ENCODE results near the gene SCYGR6. TPM values are rescaled to one million over a fixed set of nuclear protein-coding genes. Genes with fewer than 3 reads are reported as not detected.
"Not testable (repeated sequence)": the region's sequence is repeated elsewhere in the genome, so short reads cannot be mapped to it uniquely, and the experiment has no call there.

The SCYGR6 gene
- total RNA-seq, 1 experiment from 2014 or later: not detected

- TF ChIP-seq, protein P1, sequence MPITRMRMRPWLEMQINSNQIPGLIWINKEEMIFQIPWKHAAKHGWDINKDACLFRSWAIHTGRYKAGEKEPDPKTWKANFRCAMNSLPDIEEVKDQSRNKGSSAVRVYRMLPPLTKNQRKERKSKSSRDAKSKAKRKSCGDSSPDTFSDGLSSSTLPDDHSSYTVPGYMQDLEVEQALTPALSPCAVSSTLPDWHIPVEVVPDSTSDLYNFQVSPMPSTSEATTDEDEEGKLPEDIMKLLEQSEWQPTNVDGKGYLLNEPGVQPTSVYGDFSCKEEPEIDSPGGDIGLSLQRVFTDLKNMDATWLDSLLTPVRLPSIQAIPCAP (CRISPR knock-in tag; IDR thresholded peaks at IDR 0.05): no peak
- TF ChIP-seq, protein P2, sequence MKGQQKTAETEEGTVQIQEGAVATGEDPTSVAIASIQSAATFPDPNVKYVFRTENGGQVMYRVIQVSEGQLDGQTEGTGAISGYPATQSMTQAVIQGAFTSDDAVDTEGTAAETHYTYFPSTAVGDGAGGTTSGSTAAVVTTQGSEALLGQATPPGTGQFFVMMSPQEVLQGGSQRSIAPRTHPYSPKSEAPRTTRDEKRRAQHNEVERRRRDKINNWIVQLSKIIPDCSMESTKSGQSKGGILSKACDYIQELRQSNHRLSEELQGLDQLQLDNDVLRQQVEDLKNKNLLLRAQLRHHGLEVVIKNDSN (CRISPR knock-in tag; IDR thresholded peaks at IDR 0.05): no peak
- TF ChIP-seq NR3C1 (CRISPR knock-in tag; conservative IDR thresholded peaks at IDR 0.05; ENCODE audit: low read depth) (no peak), RORB (CRISPR knock-in tag; IDR thresholded peaks at IDR 0.05) (no peak), PRRX2 (CRISPR knock-in tag; IDR thresholded peaks at IDR 0.05) (no peak), OVOL2 (CRISPR knock-in tag; IDR thresholded peaks at IDR 0.05; ENCODE audit: borderline replicate concordance) (no peak), SP1 (CRISPR knock-in tag; conservative IDR thresholded peaks at IDR 0.05) (no peak)
These were observed 21.0 kb upstream of the SCYGR6 start, which contains the start of gene SCYGR8 (continued) for GRCh38 chr2:227745594-227745993.

- peaks cover 11% of the 10 kb centered on the region for H3K4me1 Mint-ChIP-seq
- ChIA-PET CTCF (interaction anchor here (0.6 to 2.2 kb wide), 19 partner anchors 15 to 1509 kb away, joined by 3 to 25 read pairs (median 4); partner anchors contain the start of gene SLC19A3), POLR2A (interaction anchor here (0.7 to 1.0 kb wide), 3 partner anchors 23 to 1709 kb away, joined by 3 to 5 read pairs (median 3); partner anchors contain the start of gene SLC19A3)
- not testable (repeated sequence) for H3K4me3 Mint-ChIP-seq; H3K36me3 Mint-ChIP-seq; H3K9me3 Mint-ChIP-seq; H3K27ac Mint-ChIP-seq; H3K27me3 Mint-ChIP-seq (ENCODE audit: low read depth)
- ATAC-seq (peak; percentile 77), DNase-seq (ENCODE audit: low spot score) (peak; percentile 71)
- TF ChIP-seq, protein P2 (CRISPR knock-in tag; IDR thresholded peaks at IDR 0.05): peak; percentile 50; the same call in 1 of the 2 replicates
- TF ChIP-seq, protein P3, sequence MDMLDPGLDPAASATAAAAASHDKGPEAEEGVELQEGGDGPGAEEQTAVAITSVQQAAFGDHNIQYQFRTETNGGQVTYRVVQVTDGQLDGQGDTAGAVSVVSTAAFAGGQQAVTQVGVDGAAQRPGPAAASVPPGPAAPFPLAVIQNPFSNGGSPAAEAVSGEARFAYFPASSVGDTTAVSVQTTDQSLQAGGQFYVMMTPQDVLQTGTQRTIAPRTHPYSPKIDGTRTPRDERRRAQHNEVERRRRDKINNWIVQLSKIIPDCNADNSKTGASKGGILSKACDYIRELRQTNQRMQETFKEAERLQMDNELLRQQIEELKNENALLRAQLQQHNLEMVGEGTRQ (CRISPR knock-in tag; IDR thresholded peaks at IDR 0.05): peak; percentile 34; the same call in 1 of the 2 replicates
- peak; percentile 40; the same call in 1 of the 2 replicates for TF ChIP-seq CTCF (IDR thresholded peaks at IDR 0.05)
- TF ChIP-seq, protein P4, sequence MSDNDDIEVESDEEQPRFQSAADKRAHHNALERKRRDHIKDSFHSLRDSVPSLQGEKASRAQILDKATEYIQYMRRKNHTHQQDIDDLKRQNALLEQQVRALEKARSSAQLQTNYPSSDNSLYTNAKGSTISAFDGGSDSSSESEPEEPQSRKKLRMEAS (CRISPR knock-in tag; IDR thresholded peaks at IDR 0.05): peak; percentile 28; the same call in 1 of the 2 replicates
These were observed 16.1 kb upstream of the SCYGR6 start for GRCh38 chr2:227740705-227741104.

GRCh38 chr2:227739351-227739750 lies 14.8 kb upstream of the SCYGR6 start:
- no peaks in the 10 kb centered on the region for H3K9me3 Mint-ChIP-seq
- ATAC-seq (no peak), DNase-seq (ENCODE audit: low spot score) (no peak)
- CTCF ChIA-PET: interaction anchor here (2.2 kb wide), 1 partner anchor 35 kb away, joined by 10 read pairs; no protein-coding TSS in a partner anchor
- H3K36me3 Mint-ChIP-seq: no peaks in the 10 kb centered on the region
- H3K27me3 Mint-ChIP-seq (ENCODE audit: low read depth): no peaks in the 10 kb centered on the region; the same call in 1 of the 2 replicates
- H3K27ac Mint-ChIP-seq: no peak overlapping the region
- POLR2A ChIA-PET: no interaction called here
- TF ChIP-seq, protein P5, sequence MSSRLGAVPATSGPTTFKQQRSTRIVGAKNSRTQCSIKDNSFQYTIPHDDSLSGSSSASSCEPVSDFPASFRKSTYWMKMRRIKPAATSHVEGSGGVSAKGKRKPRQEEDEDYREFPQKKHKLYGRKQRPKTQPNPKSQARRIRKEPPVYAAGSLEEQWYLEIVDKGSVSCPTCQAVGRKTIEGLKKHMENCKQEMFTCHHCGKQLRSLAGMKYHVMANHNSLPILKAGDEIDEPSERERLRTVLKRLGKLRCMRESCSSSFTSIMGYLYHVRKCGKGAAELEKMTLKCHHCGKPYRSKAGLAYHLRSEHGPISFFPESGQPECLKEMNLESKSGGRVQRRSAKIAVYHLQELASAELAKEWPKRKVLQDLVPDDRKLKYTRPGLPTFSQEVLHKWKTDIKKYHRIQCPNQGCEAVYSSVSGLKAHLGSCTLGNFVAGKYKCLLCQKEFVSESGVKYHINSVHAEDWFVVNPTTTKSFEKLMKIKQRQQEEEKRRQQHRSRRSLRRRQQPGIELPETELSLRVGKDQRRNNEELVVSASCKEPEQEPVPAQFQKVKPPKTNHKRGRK (CRISPR knock-in tag; IDR thresholded peaks at IDR 0.05; ENCODE audit: borderline replicate concordance): no peak
- TF ChIP-seq, protein P6, sequence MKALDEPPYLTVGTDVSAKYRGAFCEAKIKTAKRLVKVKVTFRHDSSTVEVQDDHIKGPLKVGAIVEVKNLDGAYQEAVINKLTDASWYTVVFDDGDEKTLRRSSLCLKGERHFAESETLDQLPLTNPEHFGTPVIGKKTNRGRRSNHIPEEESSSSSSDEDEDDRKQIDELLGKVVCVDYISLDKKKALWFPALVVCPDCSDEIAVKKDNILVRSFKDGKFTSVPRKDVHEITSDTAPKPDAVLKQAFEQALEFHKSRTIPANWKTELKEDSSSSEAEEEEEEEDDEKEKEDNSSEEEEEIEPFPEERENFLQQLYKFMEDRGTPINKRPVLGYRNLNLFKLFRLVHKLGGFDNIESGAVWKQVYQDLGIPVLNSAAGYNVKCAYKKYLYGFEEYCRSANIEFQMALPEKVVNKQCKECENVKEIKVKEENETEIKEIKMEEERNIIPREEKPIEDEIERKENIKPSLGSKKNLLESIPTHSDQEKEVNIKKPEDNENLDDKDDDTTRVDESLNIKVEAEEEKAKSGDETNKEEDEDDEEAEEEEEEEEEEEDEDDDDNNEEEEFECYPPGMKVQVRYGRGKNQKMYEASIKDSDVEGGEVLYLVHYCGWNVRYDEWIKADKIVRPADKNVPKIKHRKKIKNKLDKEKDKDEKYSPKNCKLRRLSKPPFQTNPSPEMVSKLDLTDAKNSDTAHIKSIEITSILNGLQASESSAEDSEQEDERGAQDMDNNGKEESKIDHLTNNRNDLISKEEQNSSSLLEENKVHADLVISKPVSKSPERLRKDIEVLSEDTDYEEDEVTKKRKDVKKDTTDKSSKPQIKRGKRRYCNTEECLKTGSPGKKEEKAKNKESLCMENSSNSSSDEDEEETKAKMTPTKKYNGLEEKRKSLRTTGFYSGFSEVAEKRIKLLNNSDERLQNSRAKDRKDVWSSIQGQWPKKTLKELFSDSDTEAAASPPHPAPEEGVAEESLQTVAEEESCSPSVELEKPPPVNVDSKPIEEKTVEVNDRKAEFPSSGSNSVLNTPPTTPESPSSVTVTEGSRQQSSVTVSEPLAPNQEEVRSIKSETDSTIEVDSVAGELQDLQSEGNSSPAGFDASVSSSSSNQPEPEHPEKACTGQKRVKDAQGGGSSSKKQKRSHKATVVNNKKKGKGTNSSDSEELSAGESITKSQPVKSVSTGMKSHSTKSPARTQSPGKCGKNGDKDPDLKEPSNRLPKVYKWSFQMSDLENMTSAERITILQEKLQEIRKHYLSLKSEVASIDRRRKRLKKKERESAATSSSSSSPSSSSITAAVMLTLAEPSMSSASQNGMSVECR (CRISPR knock-in tag; IDR thresholded peaks at IDR 0.05; ENCODE audit: borderline replicate concordance): no peak
- no peak for TF ChIP-seq EMX1 (CRISPR knock-in tag; IDR thresholded peaks at IDR 0.05)
- H3K4me1 Mint-ChIP-seq: peaks cover 11% of the 10 kb centered on the region
- no peak overlapping the region for H3K4me3 Mint-ChIP-seq
